GM12873 (cell line): ENCODE data around the gene EEIG2.

Source experiments
- CTCF ChIP-seq: IDR thresholded peaks from 2 replicates; pipeline ENCODE4 v1.5.1; 2012; ENCODE audit warnings: low read depth, mild to moderate bottlenecking, moderate library complexity, low read length, control low read depth; ENCODE audit not compliant: insufficient read depth; ENCODE audit errors: missing control alignments

EEIG2 gene

GRCh38 chr1:108569097-108569728 is 9.3 kb downstream of the EEIG2 start:
- TF ChIP-seq CTCF, result no peak

- TF ChIP-seq CTCF, result peak; percentile 81
These were observed 10.2 kb downstream of the EEIG2 start for GRCh38 chr1:108570128-108570527.

- TF ChIP-seq CTCF, result no peak
These were observed 11.1 kb downstream of the EEIG2 start for GRCh38 chr1:108570998-108571401.

- no peak for TF ChIP-seq CTCF
These were observed 12.3 kb downstream of the EEIG2 start for GRCh38 chr1:108572182-108572581.

DNA sequence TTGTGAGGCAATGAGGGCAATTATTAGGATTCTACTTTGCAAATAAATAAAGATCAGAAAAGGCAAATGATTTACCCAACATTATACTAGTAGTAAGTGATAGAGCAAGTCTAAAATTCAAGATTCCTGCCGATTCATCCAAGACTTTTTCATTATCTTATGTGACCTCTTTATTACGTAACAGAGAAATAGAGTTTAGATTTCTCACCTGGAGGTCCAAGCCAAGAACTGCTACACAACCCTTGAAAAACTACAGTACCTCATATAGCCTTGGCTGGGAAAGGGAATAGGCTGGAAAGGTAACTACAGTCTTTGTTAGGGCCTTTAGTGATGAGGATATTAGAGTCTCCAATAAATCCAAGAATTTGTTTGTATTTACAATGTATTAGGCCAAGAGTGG is 13.3 kb downstream of the EEIG2 start:
- no peak for TF ChIP-seq CTCF

GRCh38 chr1:108574008-108574407 is 14.1 kb downstream of the EEIG2 start:
- TF ChIP-seq CTCF, result no peak

DNA sequence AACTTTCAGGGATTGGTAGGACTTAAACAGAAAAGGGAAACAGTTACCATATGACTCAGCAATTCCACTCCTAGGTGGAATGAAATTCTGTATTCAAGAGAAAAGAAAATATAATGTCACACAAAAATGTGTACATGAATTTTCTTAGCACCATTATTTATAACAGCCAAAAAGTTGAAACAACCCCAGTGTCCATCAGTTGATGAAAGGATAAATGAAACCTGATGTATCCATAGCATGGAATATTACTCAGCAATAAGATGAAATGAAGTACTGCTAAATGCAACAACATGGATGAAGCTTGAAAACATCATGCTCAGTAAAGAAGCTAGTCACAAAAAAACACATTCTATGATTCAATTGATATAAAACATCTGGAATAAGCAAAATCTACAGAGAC is 15.5 kb downstream of the EEIG2 start:
- TF ChIP-seq CTCF, result no peak
